GM21723 (cell line): Measurements from ENCODE around the gene SPAG7.

Experiments
- ATAC-seq: cut with Tn5 transposase; IDR thresholded peaks from one replicate; pipeline ENCODE4 v1.9.1; 2021; ENCODE audit warnings: mild to moderate bottlenecking, moderate library complexity; ENCODE audit not compliant: unreplicated experiment

The SPAG7 gene

DNA sequence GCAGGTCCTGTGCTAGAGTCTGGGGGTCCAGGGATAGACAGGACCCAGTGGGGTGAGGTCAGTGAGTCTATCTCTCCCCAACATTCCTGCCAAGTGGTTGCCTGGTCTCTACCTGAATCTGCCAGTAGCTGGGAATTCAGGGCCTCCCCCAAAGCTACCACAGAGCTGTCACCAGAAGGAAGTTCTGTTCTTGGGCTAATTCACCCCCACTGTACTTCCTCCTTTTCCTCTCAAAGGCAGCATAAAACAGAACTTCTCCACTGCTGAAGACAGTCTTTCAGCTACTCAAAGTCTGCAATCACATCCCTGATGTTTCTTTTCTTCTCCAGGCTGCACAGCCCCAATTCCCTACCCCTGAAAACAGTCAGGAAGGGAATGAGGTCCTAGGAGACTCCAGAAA lies 11.1 kb upstream of the SPAG7 start:
- no peak for ATAC-seq

DNA sequence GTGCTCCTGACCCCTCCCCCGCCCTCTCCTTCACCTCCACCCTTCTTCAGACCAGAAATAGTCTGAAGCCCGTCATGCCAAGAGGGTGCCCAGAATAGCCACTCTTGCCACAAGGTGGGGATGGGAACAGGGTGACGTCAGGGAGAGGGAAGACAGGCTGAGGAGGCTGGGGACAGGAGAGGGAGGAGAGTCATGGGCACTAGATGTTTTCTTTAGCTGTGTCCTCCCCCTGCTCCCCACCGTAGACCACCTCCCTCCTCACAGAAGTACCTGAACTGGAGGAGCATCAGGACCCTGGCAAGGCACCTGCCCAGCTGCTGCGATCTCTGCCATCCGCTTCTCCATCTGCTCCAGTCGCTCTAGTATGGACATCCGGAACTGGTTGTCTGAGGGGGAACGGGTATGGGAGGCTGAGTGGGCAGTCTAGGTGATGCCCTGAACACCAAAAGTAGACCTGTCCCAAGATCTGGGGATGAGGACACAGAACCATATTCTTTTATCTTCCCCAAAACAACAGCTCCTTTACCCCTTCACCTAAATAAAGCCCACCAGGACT lies 6.6 kb upstream of the SPAG7 start:
- ATAC-seq = no peak

DNA sequence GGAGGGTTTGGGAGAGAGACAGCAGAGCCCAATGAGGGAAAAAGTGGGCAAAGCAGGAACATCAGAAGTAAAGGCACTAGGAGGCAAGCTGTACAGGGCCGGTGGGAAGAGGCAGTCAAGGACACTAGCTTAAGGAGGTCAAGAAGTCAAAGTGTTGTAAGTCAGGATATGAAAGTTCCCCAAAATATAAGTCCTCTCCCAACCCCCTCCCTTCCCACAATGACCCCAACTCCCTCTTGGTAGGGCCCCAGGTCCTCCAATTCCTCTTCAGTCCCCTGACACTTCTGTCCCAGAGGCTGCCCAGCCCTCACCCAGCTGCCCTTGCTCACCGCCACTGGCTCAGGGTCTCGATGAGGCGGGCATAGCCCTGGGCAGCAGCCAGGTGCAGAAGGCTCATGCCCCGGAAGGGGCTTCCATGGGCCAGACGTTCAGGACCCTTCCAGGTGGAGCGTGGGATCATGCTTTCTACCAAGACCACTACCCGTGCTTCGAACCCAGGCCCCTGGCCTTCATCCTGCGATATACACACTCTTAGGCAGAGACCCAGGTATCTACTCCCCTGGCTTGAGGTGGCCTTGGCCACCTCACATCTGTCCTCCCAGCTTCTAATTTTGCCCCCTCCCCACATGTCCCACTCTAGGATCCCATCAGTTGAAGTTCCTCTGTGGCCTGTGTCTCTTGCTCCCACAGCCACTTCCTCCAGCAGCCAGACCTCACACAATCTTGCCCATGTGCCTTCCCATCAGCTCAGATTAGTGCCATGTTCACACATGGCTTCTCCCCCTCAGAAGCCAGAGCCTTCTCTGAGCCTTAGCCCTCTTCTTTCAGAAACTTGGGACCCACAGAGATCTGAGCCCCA lies 5.9 kb upstream of the SPAG7 start:
- no peak for ATAC-seq

DNA sequence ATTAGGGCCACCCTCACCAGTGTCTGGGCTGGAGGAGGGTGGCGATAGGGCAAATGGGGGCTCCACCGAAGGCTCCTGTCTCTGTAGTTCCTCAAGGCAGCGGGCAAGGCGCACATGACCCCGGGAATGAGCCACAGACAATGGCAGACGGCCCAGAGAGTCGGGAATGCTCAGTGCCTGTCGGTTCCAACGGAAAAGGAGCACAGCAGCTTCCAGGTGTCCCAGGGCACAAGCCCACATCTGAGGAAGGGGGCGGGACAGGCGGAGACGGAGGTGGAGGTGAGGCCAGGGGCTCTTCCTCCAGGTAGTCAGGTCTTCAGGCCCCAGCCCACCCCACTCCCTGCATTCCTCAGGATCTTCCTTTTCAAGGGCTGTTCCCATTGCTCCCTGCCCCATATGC lies 5.1 kb upstream of the SPAG7 start:
- ATAC-seq = no peak

DNA sequence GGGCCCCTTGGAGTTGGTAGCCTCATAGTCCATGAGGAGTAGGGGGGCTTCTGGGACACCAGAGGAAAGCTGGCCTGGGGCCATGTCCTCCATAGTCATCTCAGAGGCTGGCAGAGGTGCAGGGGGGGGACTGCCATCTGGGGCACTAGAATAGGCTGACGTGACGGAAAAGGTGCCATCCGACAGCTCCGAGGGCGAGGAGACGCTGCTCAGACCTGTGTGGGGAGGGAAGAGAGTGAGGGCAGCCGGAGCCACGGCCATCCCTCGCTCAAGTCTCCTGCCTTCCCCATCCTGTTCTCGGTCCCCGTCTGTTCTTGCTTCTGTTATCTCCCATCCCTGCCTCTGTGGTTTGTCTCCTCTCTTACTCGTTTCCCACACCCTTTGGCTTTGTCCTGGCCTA lies 4.7 kb upstream of the SPAG7 start:
- no peak for ATAC-seq

DNA sequence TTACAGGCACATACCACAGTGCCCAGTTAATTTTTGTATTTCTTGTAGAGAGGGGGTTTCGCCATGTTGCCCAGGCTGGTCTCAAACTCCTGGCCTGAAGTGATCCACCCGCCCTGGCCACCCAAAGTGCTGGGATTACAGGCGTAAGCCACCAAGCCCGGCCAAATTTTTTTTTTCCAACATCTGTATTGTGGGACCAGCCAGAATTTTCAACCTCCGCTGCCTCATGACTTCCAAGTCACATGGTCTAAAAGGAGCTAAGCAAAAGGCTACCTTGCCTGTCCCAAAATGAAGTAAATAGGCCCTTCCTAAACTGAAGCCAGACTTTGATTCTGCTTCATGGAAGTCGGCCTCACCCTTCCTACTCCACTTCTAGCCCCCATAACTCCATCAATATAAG lies 4.2 kb upstream of the SPAG7 start:
- no peak for ATAC-seq

DNA sequence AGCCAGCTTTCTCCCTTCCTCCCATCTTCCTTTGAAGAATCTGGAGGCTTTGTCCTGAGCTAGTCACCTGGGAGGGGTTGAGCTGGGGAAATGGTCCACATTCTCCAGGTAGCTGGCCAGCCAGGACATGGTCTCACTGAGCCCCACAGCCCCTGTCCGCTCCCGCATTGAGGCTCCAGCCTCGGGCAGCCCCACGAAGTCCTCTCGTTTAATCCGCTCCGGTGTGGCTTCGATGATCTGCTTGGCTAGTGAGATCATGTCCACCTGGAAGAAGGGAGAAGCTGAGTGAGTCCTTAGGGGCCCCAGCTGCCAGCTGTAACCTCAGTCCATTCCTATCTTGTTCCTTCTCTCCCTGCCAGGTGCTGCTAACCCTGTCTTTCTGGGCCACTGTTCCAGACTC lies 2.7 kb upstream of the SPAG7 start:
- ATAC-seq = no peak

DNA sequence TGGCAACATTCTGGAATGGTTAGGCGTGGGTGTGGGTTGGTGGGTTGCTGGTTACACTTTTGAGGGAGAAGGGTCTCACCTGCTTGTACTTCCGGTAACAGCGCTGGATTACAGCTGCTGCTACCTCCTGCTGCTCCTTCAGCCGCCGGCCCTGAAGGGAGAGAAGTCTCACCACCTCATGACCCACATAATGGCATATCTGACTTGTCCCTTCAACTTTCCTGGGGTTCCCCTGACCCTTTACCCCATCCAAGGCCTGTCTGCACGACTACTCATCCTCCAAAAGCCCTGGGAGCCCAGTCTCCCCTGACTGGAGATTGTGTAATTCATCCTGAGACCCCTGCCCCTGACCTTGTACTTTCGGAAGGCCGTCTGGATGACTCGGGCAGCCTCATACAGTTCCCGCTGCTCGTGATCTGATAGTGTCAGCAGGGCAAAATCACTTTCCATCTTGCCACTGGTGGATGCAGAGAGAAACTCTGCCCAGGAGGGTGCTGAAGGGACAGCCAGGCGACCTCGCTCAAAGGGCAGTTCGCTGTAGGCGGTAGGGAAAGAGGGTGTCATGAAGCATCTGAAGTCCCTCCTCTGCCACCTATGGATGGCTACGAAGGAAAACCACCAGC lies 2.0 kb upstream of the SPAG7 start:
- ATAC-seq = no peak

DNA sequence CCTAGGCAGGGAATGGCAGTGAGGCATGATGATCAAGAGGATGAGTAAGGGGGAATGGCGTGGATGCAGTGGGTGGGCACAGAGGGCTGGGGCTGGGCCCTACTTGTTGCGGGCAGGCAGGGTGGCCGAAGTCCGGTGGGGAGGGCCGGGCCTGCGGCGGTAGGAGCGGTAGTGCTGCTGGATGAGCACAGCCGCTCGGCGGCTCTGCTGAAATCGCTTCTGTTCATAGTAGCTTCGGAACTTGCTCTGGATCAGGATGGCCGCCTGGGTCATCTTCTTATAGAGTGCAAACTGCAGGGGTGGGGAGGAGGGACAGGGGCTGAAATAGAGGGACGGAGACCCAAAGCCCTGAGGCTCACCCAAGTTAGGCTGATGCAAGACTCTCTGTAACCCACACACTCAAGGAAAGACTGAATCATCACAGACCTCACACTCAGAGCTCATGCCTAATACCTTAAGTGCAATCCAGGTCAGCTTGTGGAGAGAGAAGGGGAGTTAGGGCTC lies 1.5 kb upstream of the SPAG7 start:
- no peak for ATAC-seq

DNA sequence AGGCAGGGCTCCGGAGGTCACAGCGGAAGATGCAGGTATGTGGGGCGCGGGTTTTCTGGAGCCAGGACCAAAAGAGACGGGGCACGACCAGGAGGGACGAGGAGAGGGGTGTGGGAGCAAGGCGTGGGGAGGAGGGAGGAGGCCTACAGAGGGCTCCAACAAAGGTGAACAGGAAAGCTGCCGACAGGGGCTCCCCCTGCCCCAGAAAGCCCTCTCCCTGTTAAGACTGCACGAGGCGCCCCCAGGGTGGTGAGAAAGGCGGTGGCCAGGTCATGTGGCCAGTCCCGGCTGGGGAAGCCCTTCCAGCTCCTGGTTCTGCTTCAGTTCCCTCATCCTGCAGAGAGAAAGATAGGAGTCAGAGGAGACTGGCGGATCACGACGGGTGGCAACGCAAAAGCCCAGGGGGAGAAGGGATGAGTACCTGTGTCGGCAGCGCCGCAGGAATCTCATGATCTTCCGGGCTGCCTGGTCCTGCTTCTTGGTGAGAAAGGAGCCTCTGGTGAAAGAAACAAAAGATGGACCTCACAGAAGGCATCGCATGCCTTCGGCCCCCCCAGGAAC lies 949 bp upstream of the SPAG7 start:
- ATAC-seq = no peak

DNA sequence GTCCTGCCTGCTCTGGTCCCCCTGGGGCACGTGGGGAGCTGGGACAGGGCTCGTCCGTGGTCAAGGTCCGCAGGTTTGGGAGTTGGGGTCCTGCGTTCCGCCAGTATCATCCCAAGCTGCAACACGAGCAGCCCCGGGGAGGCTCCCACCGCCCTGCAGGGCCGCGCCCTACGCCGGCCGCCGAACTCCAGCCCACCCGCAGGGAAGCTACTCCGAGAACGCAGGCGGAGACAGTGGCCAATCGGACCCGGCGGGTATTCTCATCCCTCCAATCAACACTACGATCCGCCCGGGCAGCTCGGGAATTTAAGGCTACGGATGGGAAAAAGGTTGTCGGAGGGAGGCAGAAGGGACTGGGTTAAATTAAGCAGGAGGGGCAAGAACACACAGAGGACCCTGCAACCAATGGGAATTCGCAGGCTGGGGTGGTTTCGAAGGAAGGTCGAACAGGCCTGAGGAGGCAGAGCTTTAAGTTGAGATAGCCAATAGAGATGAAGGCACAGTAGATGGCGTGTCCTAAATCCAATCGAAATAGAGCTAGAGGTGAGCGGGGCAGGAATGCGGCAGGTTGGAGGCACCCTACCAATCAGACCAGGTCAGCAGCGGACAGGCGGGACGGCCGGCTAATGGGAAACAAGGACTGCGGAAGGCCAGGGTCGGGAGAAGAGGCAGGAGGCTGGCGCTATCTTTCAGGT lies 626 bp downstream of the SPAG7 start:
- peak; percentile 78 for ATAC-seq

DNA sequence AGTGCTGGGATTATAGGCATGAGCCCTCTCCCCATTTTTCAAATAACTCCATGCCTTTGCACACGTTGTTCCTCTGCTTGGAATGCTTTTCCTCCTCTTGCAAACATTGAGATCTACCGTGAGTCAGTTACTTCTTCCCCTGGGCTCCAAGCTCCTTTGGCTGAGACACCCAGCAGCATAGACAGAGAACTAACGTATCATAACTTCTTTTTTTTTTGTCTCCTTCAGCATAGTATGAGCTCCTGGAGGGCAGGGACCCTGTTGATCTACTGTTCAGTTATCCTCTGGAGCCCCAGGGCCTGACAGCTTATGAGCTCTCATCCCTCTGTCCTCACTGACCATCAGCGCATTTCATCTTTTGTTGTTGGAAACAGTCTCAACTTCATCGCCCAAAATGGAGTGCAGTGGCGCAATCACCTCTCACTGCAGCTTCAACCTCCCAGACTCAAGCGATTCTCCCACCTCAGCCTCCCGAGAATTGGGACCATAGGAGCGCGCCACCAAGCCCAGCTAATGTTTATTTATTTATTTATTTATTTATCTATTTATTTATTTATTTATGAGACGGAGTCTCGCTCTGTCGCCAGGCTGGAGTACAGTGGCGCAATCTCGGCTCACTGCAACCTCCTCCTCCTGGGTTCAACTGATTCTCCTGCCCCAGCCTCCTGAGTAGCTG lies 2.2 kb downstream of the SPAG7 start:
- no peak for ATAC-seq

DNA sequence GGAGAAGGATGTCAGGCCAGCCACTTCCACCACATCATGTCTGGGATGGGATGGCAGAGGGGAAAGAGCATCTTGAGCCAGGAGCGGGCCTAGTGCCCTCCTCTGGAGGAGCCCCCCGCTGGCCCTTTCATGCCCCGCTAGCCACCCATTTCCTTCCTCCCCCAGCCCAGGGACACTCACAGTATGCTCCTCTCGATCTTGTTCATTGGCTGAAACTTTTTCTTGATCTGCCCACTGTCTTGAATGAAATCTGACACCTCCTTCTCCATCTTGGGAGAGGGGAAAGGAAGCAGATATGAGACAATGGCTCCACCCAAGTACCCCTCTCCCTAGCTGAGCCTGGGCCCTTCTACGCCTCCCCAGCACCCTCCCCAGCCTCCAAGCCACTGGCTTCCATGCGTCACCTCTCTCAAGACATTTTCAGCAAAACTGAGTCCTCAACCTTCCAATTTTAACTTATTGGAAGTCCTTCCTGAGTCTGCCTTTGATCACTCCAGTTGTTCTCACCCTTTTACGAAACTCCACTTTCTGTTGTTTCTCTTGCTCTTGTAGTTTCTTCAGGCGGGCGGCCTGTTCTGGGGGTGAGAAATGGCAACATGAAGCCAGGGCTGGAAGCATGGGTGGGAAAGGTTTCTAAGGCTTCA lies 7.2 kb downstream of the SPAG7 start:
- ATAC-seq = no peak

DNA sequence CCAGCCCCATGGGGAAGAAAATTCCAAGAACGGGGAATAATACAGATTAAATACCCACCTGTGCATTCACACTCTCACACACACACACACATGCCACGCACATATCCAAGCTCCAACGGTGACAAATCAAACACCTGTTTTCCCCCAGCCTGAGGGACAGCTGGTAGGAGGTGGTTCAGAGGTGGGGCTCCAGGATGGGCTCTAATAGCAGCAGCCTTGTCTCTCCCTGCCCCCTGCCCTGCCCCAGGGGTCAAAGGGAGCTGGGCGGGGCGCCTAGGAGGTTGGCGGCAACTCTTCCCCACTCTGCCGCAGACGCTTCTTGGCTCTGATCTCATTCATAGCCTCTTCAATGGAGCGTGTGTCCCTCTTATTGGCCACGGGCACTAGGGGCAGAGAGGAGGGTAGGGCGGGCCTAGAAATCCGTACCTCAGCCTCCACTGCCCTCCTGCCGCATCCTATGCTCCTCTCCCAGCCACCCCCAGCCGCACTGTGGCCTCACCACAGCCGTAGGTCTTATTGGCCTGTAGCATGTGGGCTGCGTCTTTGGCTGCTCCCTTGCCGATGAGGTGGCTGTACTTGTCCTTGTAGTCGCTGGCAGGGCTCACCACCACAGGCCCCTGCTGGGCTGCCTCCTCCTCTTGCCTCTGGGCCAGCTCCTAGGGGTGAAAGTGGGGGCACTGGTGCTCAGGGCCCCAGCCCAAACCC lies 8.2 kb downstream of the SPAG7 start:
- no peak for ATAC-seq

DNA sequence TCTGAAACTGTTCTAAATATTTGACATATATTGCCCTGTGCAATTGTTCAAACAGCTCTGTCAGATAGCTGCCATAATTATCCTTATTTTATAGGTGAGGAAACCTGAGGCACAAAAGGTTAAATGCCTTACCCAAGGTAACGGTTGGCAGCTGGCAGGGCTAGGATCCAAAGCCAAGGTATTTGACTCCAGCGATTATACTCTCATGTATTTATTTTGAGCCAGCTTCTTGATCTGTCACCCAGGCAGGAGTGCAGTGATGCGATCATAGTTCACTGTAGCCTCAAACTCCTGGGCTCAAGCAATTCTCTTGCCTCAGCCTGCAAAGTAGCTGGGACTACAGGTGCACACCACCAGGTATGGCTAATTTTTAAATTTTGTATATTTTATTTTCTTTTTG lies 9.5 kb downstream of the SPAG7 start:
- no peak for ATAC-seq

DNA sequence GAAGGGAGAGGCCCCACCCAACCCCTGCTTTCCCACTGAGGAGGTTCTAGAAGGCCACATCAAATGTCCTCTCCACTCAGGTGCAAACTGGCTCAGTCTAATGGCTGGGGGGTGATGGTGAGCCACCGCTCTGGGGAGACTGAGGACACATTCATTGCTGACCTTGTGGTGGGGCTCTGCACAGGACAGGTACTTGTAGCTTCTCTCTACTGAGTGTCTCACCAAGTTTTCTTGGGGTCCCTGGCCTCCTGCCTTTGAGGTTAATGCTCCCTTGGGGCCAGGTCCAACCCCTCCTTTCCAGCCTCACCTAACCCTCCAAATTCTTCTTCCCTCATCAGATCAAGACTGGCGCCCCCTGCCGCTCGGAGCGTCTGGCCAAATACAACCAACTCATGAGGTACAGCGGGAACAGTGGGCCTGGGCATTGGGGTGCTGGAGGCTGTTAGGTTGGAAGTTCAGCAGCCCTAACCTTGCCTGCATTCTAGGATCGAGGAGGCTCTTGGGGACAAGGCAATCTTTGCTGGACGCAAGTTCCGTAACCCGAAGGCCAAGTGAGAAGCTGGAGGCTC lies 11.0 kb downstream of the SPAG7 start:
- no peak for ATAC-seq

DNA sequence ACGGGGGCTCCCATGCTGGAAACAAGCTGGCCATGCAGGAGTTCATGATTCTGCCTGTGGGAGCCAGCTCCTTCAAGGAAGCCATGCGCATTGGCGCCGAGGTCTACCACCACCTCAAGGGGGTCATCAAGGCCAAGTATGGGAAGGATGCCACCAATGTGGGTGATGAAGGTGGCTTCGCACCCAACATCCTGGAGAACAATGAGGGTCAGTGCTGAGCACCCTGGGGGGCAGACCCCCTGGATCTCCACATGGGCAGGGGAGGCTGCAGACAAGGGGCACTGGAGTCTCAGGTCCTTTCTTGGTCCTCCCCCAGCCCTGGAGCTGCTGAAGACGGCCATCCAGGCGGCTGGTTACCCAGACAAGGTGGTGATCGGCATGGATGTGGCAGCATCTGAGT lies 12.5 kb downstream of the SPAG7 start:
- no peak for ATAC-seq

DNA sequence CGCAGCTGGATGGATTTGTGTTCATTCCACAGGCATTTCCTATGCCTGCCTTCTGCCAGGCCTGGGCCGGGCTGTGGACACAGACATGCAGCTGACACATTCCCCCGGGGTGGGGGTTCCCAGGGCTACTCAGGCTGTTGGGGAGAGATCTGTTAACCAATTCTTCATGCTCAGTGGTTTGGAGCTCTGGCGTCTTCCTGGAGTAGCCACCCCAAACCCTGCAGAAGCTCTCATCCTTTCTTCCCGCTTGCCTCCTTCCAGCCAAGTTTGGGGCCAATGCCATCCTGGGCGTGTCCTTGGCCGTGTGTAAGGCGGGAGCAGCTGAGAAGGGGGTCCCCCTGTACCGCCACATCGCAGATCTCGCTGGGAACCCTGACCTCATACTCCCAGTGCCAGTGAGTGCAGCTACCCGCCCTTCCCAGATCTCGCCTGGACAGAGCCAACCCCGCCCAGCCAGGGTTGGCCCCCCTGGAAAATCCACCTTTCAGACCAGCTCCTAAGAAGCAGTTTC lies 14.1 kb downstream of the SPAG7 start:
- no peak for ATAC-seq

DNA sequence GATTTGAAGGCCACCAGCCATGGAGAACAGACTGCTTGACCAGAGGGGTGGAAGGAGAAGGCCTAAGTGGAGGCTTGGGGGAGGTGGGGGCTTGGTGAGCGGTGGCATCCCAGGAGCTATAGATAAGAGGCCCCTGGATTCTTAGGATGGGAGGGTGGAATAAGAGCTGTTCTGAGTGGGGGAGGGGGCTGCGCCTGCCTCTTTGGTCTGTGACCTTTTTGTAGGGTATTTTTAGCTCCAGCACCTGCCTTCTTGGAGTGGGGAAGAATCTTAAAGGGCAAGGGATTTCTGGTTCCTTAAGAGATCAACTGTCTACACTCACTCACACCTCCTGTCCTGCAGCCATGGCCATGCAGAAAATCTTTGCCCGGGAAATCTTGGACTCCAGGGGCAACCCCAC lies 16.1 kb downstream of the SPAG7 start:
- ATAC-seq = no peak
